IMR-90 (cell line): ENCODE measurements around the gene JPH4. TPM values are rescaled to one million over a fixed set of nuclear protein-coding genes. Genes with fewer than 3 reads are reported as not detected.

ENCODE experiments used
- ATAC-seq: fragments of 200-7000 bp; cut with Tn5 transposase; 2 replicates; pipeline ENCODE4 v1.9.1; 2020; ENCODE audit warnings: low read depth, mild to moderate bottlenecking, moderate library complexity
- BruUV-seq: library from RNA; stranded (reverse); fragments of 400-500 nt; replicated peaks from 2 replicates; lab custom pipeline; 2021; lab: Mats Ljungman, UMichigan
- CTCF ChIA-PET: fragments of 300-600 bp; formaldehyde crosslinking; extraction: SDS; loops from one replicate; lab custom pipeline; 2021; ENCODE audit warnings: antibody characterized with exemption; lab: Yijun Ruan, JAX
- POLR2A ChIA-PET: fragments of 300-600 bp; sonication (Branson Sonifier 250); formaldehyde crosslinking; loops from one replicate; lab custom pipeline; 2022; ENCODE audit warnings: antibody characterized with exemption; ENCODE audit not compliant: unreplicated experiment; lab: Charles Lee
- DNase-seq: peaks from one replicate; pipeline ENCODE4 v3.0.0; 2013
- H2AFZ ChIP-seq: replicated peaks from 2 replicates; pipeline ENCODE3; 2013; ENCODE audit warnings: low read length, mild to moderate bottlenecking; ENCODE audit not compliant: poor library complexity
- H2AK5ac ChIP-seq: 2 replicates; pipeline ENCODE4 v1.6.1; 2013; ENCODE audit warnings: low read depth, low read length, inconsistent platforms
- H2AK9ac ChIP-seq: replicated peaks from 2 replicates; pipeline ENCODE3; 2013; ENCODE audit warnings: mild to moderate bottlenecking, low read depth, low read length, moderate library complexity; ENCODE audit not compliant: poor library complexity
- H2BK120ac ChIP-seq: 2 replicates; pipeline ENCODE4 v1.6.1; 2013; ENCODE audit warnings: low read depth, low read length, inconsistent platforms
- H2BK15ac ChIP-seq: 3 replicates; pipeline ENCODE4 v1.6.1; 2013; ENCODE audit warnings: low read depth, low read length, inconsistent platforms
- H2BK20ac ChIP-seq: 2 replicates; pipeline ENCODE4 v1.6.1; 2013; ENCODE audit warnings: low read depth, mild to moderate bottlenecking, inconsistent platforms, low read length, moderate library complexity
- H2BK5ac ChIP-seq: 2 replicates; pipeline ENCODE4 v1.6.1; 2013; ENCODE audit warnings: mild to moderate bottlenecking, low read depth, low read length, inconsistent platforms; ENCODE audit not compliant: poor library complexity, severe bottlenecking
- H3K14ac ChIP-seq: replicated peaks from 2 replicates; pipeline ENCODE4 v1.6.1; 2013; ENCODE audit warnings: low read depth, low read length, inconsistent platforms
- H3K18ac ChIP-seq: 2 replicates; pipeline ENCODE4 v1.6.1; 2013; ENCODE audit warnings: low read depth, low read length, control low read depth
- H3K23ac ChIP-seq: 2 replicates; pipeline ENCODE4 v1.6.1; 2013; ENCODE audit warnings: low read depth, low read length, inconsistent platforms
- H3K27ac ChIP-seq: 2 replicates; pipeline ENCODE4 v1.5.1; 2013; ENCODE audit warnings: mild to moderate bottlenecking, control low read depth, low read length; ENCODE audit not compliant: insufficient read depth
- H3K27me3 ChIP-seq: 2 replicates; pipeline ENCODE4 v1.6.1; 2013; ENCODE audit warnings: low read length; ENCODE audit not compliant: control insufficient read depth, insufficient read depth
- H3K36me3 ChIP-seq: 2 replicates; pipeline ENCODE4 v1.6.1; 2013; ENCODE audit warnings: low read length, mixed read lengths; ENCODE audit not compliant: control insufficient read depth, insufficient read depth
- H3K4ac ChIP-seq: 2 replicates; pipeline ENCODE4 v1.6.1; 2013; ENCODE audit warnings: low read depth, low read length, inconsistent platforms
- H3K4me1 ChIP-seq: 2 replicates; pipeline ENCODE4 v1.6.1; 2013; ENCODE audit warnings: low read length, mixed read lengths; ENCODE audit not compliant: control insufficient read depth, insufficient read depth
- H3K4me2 ChIP-seq: 2 replicates; pipeline ENCODE4 v1.6.1; 2013; ENCODE audit warnings: low read depth, mild to moderate bottlenecking, control low read depth, low read length, moderate library complexity
- H3K4me3 ChIP-seq: 2 replicates; pipeline ENCODE4 v1.5.1; 2013; ENCODE audit warnings: low read depth, mild to moderate bottlenecking, control low read depth, low read length, moderate library complexity; ENCODE audit not compliant: insufficient read depth
- H3K56ac ChIP-seq: 2 replicates; pipeline ENCODE4 v1.6.1; 2013; ENCODE audit warnings: low read length, inconsistent platforms; ENCODE audit not compliant: insufficient read depth; ENCODE audit errors: extremely low read depth
- H3K79me1 ChIP-seq, 2 experiments: 2 replicates each; pipeline ENCODE4 v1.6.1; 2013; ENCODE audit warnings: low read length in 2 of 2, inconsistent platforms in 1 of 2, low read depth in 1 of 2
- H3K9ac ChIP-seq: 2 replicates; pipeline ENCODE4 v1.6.1; 2013; ENCODE audit warnings: low read depth, low read length, control low read depth
- H3K9me1 ChIP-seq: 2 replicates; pipeline ENCODE4 v1.6.1; 2013; ENCODE audit warnings: low read length, inconsistent platforms; ENCODE audit not compliant: insufficient read depth
- H3K9me3 ChIP-seq: 2 replicates; pipeline ENCODE4 v1.6.1; 2013; ENCODE audit warnings: low read length; ENCODE audit not compliant: control insufficient read depth, insufficient read depth
- H4K20me1 ChIP-seq: 2 replicates; pipeline ENCODE4 v1.6.1; 2013; ENCODE audit warnings: low read length, inconsistent platforms; ENCODE audit not compliant: insufficient read depth
- H4K5ac ChIP-seq: 2 replicates; pipeline ENCODE4 v1.6.1; 2013; ENCODE audit warnings: mild to moderate bottlenecking, low read depth, low read length, control low read depth
- H4K8ac ChIP-seq, 2 experiments: 2 replicates each; pipeline ENCODE4 v1.6.1; 2013; ENCODE audit warnings: low read depth in 2 of 2, low read length in 2 of 2, control low read depth in 1 of 2, inconsistent platforms in 1 of 2
- H4K91ac ChIP-seq: 2 replicates; pipeline ENCODE4 v1.6.1; 2013; ENCODE audit warnings: low read depth, low read length, inconsistent platforms; ENCODE audit not compliant: insufficient read depth
- BHLHE40 ChIP-seq: fragments of 150-350 bp; IDR thresholded peaks from 2 replicates; pipeline ENCODE4 v1.6.1; 2016; ENCODE audit warnings: mild to moderate bottlenecking, low read depth, low read length
- CEBPB ChIP-seq: IDR thresholded peaks from 2 replicates; pipeline ENCODE4 v1.6.1; 2012; ENCODE audit warnings: low read depth, low read length, improper control_type of control experiment
- CHD1 ChIP-seq: IDR thresholded peaks from 2 replicates; pipeline ENCODE4 v1.6.1; 2012; ENCODE audit warnings: low read depth, low read length, improper control_type of control experiment
- FOS ChIP-seq: fragments of 150-350 bp; IDR thresholded peaks from 2 replicates; pipeline ENCODE4 v1.6.1; 2016; ENCODE audit warnings: low read depth, low read length
- MXI1 ChIP-seq: IDR thresholded peaks from 2 replicates; pipeline ENCODE4 v1.6.1; 2012; ENCODE audit warnings: low read depth, mild to moderate bottlenecking, low read length, moderate library complexity, borderline replicate concordance
- NFE2L2 ChIP-seq: fragments of 150-350 bp; IDR thresholded peaks from 2 replicates; pipeline ENCODE4 v1.6.1; 2016; ENCODE audit warnings: low read depth, mild to moderate bottlenecking, low read length
- POLR2A ChIP-seq: IDR thresholded peaks from 2 replicates; pipeline ENCODE4 v1.6.1; 2012; ENCODE audit warnings: mild to moderate bottlenecking, low read depth, low read length
- RAD21 ChIP-seq: IDR thresholded peaks from 2 replicates; pipeline ENCODE4 v1.6.1; 2012; ENCODE audit warnings: low read length, improper control_type of control experiment
- RCOR1 ChIP-seq: IDR thresholded peaks from 2 replicates; pipeline ENCODE4 v1.6.1; 2012; ENCODE audit warnings: mild to moderate bottlenecking, low read length, improper control_type of control experiment; ENCODE audit not compliant: insufficient replicate concordance
- RFX5 ChIP-seq: IDR thresholded peaks from 2 replicates; pipeline ENCODE4 v1.8.0; 2012; ENCODE audit warnings: low read depth, mild to moderate bottlenecking, low read length, moderate library complexity
- SMC3 ChIP-seq: fragments of 150-350 bp; IDR thresholded peaks from 2 replicates; pipeline ENCODE4 v1.6.1; 2016; ENCODE audit warnings: low read depth, mild to moderate bottlenecking, antibody characterized with exemption, low read length, moderate library complexity
- USF2 ChIP-seq: fragments of 150-350 bp; IDR thresholded peaks from 2 replicates; pipeline ENCODE4 v1.6.1; 2017; ENCODE audit warnings: mild to moderate bottlenecking, antibody characterized with exemption, low read length, low read depth
- dilution Hi-C: fragments of 300-500 bp; cut with HindIII; formaldehyde crosslinking; loops from one replicate; pipeline ENCODE4 v1.14.3; 2018; ENCODE audit warnings: low sequenced_read_pairs; ENCODE audit not compliant: unreplicated experiment
- in situ Hi-C: fragments of 300-500 bp; cut with MboI; formaldehyde crosslinking; loops from 3 replicates; pipeline ENCODE4 v1.14.3; 2019; ENCODE audit warnings: low sequenced_read_pairs, inconsistent platforms, mixed read lengths
- intact Hi-C: fragments of 100-400 bp; cut with micrococcal nuclease; formaldehyde crosslinking; loops from 2 replicates; pipeline ENCODE4 v1.10.0; 2022
- polyA plus RNA-seq, 3 experiments: library from polyadenylated mRNA; depleted of rRNA; stranded (reverse); fragments of >200 nt; gene quantifications; 2 replicates each; pipeline ENCODE4 v1.2.3, GENCODE V29; 2012; ENCODE audit warnings: low replicate concordance in 1 of 3
- total RNA-seq: library from RNA; depleted of rRNA; stranded (reverse); fragments of >200 nt; gene quantifications from 2 replicates; pipeline ENCODE4 v1.2.3, GENCODE V29; 2012
- TF ChIP-seq, protein P1 (sequence below): conservative IDR thresholded peaks from 2 replicates; pipeline ENCODE4 v1.5.1; 2012; ENCODE audit warnings: mild to moderate bottlenecking, low read depth, low read length, improper control_type of control experiment
- TF ChIP-seq, protein P2 (sequence below): fragments of 150-350 bp; IDR thresholded peaks from 2 replicates; pipeline ENCODE4 v1.6.1; 2016; ENCODE audit warnings: low read depth, mild to moderate bottlenecking, low read length, moderate library complexity, borderline replicate concordance

The JPH4 gene
- total and polyA plus RNA-seq, 2 of the 4 experiments (the other 2 are of a cell fraction) = not detected

GRCh38 chr14:23601424-23601823, 22.8 kb upstream of the JPH4 start:
- dilution Hi-C loops = no loop called here
- Histone ChIP-seq H3K9me1 (no peaks in the 10 kb centered on the region), H2AFZ (no peak overlapping the region), H2BK20ac (no peak overlapping the region), H3K27me3 (no peaks in the 10 kb centered on the region), H4K20me1 (no peaks in the 10 kb centered on the region), H2AK9ac (no peak overlapping the region), H4K91ac (no peak overlapping the region), H3K9ac (no peak overlapping the region), H2BK120ac (no peak overlapping the region), H3K56ac (no peak overlapping the region), H3K14ac (no peak overlapping the region), H3K4me3 (no peak overlapping the region), H3K18ac (no peak overlapping the region), H3K79me1 (no peaks in the 10 kb centered on the region), H3K36me3 (no peaks in the 10 kb centered on the region), H3K9me3 (no peaks in the 10 kb centered on the region), H2AK5ac (no peak overlapping the region), H3K23ac (no peak overlapping the region), H4K5ac (no peak overlapping the region), H2BK5ac (no peak overlapping the region), H3K27ac (no peak overlapping the region), H3K4ac (no peak overlapping the region), H2BK15ac (no peak overlapping the region), H3K4me1 (no peaks in the 10 kb centered on the region), H4K8ac (no peak overlapping the region), H3K4me2 (no peak overlapping the region)
- CTCF ChIA-PET = interaction anchor here (1.6 kb wide), 1 partner anchor 12 kb away, joined by 5 read pairs; no protein-coding TSS in a partner anchor
- no TSS peak for BruUV-seq
- DNase-seq = no peak
- intact Hi-C loops = no loop called here
- no peak for ATAC-seq
- in situ Hi-C loops = no loop called here
- TF ChIP-seq CHD1 (no peak), FOS (no peak), CEBPB (no peak), RAD21 (no peak), POLR2A (no peak), NFE2L2 (no peak), MXI1 (no peak), BHLHE40 (no peak), RFX5 (no peak), USF2 (no peak), RCOR1 (no peak), SMC3 (no peak)
- TF ChIP-seq, protein P1, sequence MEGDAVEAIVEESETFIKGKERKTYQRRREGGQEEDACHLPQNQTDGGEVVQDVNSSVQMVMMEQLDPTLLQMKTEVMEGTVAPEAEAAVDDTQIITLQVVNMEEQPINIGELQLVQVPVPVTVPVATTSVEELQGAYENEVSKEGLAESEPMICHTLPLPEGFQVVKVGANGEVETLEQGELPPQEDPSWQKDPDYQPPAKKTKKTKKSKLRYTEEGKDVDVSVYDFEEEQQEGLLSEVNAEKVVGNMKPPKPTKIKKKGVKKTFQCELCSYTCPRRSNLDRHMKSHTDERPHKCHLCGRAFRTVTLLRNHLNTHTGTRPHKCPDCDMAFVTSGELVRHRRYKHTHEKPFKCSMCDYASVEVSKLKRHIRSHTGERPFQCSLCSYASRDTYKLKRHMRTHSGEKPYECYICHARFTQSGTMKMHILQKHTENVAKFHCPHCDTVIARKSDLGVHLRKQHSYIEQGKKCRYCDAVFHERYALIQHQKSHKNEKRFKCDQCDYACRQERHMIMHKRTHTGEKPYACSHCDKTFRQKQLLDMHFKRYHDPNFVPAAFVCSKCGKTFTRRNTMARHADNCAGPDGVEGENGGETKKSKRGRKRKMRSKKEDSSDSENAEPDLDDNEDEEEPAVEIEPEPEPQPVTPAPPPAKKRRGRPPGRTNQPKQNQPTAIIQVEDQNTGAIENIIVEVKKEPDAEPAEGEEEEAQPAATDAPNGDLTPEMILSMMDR = no peak
- TF ChIP-seq, protein P2, sequence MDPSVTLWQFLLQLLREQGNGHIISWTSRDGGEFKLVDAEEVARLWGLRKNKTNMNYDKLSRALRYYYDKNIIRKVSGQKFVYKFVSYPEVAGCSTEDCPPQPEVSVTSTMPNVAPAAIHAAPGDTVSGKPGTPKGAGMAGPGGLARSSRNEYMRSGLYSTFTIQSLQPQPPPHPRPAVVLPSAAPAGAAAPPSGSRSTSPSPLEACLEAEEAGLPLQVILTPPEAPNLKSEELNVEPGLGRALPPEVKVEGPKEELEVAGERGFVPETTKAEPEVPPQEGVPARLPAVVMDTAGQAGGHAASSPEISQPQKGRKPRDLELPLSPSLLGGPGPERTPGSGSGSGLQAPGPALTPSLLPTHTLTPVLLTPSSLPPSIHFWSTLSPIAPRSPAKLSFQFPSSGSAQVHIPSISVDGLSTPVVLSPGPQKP = no peak
- POLR2A ChIA-PET = no interaction called here
